Mononuclear cell (primary cell): ENCODE measurements around the gene LMBRD2. TPM values are rescaled to one million over a fixed set of nuclear protein-coding genes. Genes with fewer than 3 reads are reported as not detected.
A peak's percentile ranks its signal among the peaks of the same experiment; 100 is the strongest.
"Not testable (repeated sequence)": the region's sequence is repeated elsewhere in the genome, so short reads cannot be mapped to it uniquely, and the experiment has no call there.

Source experiments
- H3K27me3 ChIP-seq: 2 replicates; pipeline ENCODE4 v1.6.0; 2011; ENCODE audit warnings: low read length, control low read depth; ENCODE audit not compliant: insufficient read depth
- H3K4me1 ChIP-seq: 2 replicates; pipeline ENCODE4 v1.5.1; 2011; ENCODE audit warnings: mild to moderate bottlenecking, low read length, control low read depth; ENCODE audit not compliant: insufficient read depth
- H3K4me3 ChIP-seq: 2 replicates; pipeline ENCODE4 v1.5.1; 2011; ENCODE audit warnings: mild to moderate bottlenecking, low read length, moderate library complexity
- H3K9me3 ChIP-seq: 2 replicates; pipeline ENCODE4 v1.5.1; 2011; ENCODE audit warnings: low read depth, mild to moderate bottlenecking, control low read depth, low read length
- total RNA-seq: library from RNA; depleted of rRNA; stranded (reverse); fragments of >200 nt; gene quantifications from one replicate; pipeline ENCODE4 v1.2.3, GENCODE V29; 2012

LMBRD2 gene
- total RNA-seq, 1 donor, result 4.1 TPM

GRCh38 chr5:36150676-36151433 lies 832 bp downstream of the LMBRD2 start:
- H3K27me3 ChIP-seq, result no peaks in the 10 kb centered on the region
- H3K9me3 ChIP-seq, result no peaks in the 10 kb centered on the region
- peaks cover 26% of the 10 kb centered on the region for H3K4me1 ChIP-seq
- peak overlapping the region; percentile 89 for H3K4me3 ChIP-seq

GRCh38 chr5:36147681-36148080 lies 4.0 kb downstream of the LMBRD2 start:
- no peaks in the 10 kb centered on the region for H3K9me3 ChIP-seq
- no peak overlapping the region for H3K4me3 ChIP-seq
- H3K27me3 ChIP-seq, result no peaks in the 10 kb centered on the region
- H3K4me1 ChIP-seq, result peaks cover 15% of the 10 kb centered on the region

GRCh38 chr5:36146390-36146789 lies 5.3 kb downstream of the LMBRD2 start:
- H3K27me3 ChIP-seq, result no peaks in the 10 kb centered on the region
- H3K4me1 ChIP-seq, result peaks cover 10% of the 10 kb centered on the region
- no peaks in the 10 kb centered on the region for H3K9me3 ChIP-seq
- H3K4me3 ChIP-seq, result no peak overlapping the region

- Histone ChIP-seq H3K4me3 (no peak overlapping the region), H3K9me3 (no peaks in the 10 kb centered on the region), H3K27me3 (no peaks in the 10 kb centered on the region), H3K4me1 (peaks cover under 1% of the 10 kb centered on the region)
Observed at GRCh38 chr5:36145311-36145710, 6.4 kb downstream of the LMBRD2 start.

GRCh38 chr5:36138900-36139683 lies 12.6 kb downstream of the LMBRD2 start:
- Histone ChIP-seq H3K4me3 (no peak overlapping the region), H3K27me3 (no peaks in the 10 kb centered on the region), H3K9me3 (no peaks in the 10 kb centered on the region), H3K4me1 (no peaks in the 10 kb centered on the region)

- Histone ChIP-seq H3K4me1 (no peaks in the 10 kb centered on the region), H3K27me3 (no peaks in the 10 kb centered on the region), H3K4me3 (no peak overlapping the region), H3K9me3 (no peaks in the 10 kb centered on the region)
Observed at GRCh38 chr5:36136581-36136980, 15.1 kb downstream of the LMBRD2 start.

- no peaks in the 10 kb centered on the region for H3K9me3 ChIP-seq
- no peaks in the 10 kb centered on the region for H3K27me3 ChIP-seq
- no peak overlapping the region for H3K4me3 ChIP-seq
- H3K4me1 ChIP-seq, result no peaks in the 10 kb centered on the region
Observed at GRCh38 chr5:36135988-36136387, 15.7 kb downstream of the LMBRD2 start.

- not testable (repeated sequence) for H3K27me3 ChIP-seq, H3K4me1 ChIP-seq, H3K4me3 ChIP-seq, H3K9me3 ChIP-seq
Observed at GRCh38 chr5:36133009-36133408, 18.7 kb downstream of the LMBRD2 start.

GRCh38 chr5:36129666-36130065 lies 22.0 kb downstream of the LMBRD2 start:
- not testable (repeated sequence) for H3K27me3 ChIP-seq, H3K9me3 ChIP-seq, H3K4me3 ChIP-seq, H3K4me1 ChIP-seq

GRCh38 chr5:36128795-36129194 lies 22.9 kb downstream of the LMBRD2 start:
- Histone ChIP-seq H3K4me3 (no peak overlapping the region), H3K27me3 (no peaks in the 10 kb centered on the region), H3K9me3 (peaks cover 8% of the 10 kb centered on the region), H3K4me1 (no peaks in the 10 kb centered on the region)

- no peak overlapping the region for H3K4me3 ChIP-seq
- peaks cover 8% of the 10 kb centered on the region for H3K9me3 ChIP-seq
- H3K4me1 ChIP-seq, result no peaks in the 10 kb centered on the region
- no peaks in the 10 kb centered on the region for H3K27me3 ChIP-seq
Observed at GRCh38 chr5:36125868-36126267, 25.8 kb downstream of the LMBRD2 start.

GRCh38 chr5:36111238-36111637 lies 40.4 kb downstream of the LMBRD2 start:
- Histone ChIP-seq H3K4me1 (no peaks in the 10 kb centered on the region), H3K27me3 (no peaks in the 10 kb centered on the region), H3K4me3 (no peak overlapping the region), H3K9me3 (no peaks in the 10 kb centered on the region)

GRCh38 chr5:36108758-36109460 lies 42.8 kb downstream of the LMBRD2 start:
- Histone ChIP-seq H3K9me3 (no peaks in the 10 kb centered on the region), H3K27me3 (no peaks in the 10 kb centered on the region), H3K4me1 (no peaks in the 10 kb centered on the region), H3K4me3 (no peak overlapping the region)

GRCh38 chr5:36105819-36106218 lies 45.9 kb downstream of the LMBRD2 start:
- Histone ChIP-seq H3K9me3 (no peaks in the 10 kb centered on the region), H3K4me1 (no peaks in the 10 kb centered on the region), H3K4me3 (no peak overlapping the region), H3K27me3 (no peaks in the 10 kb centered on the region)

- no peaks in the 10 kb centered on the region for H3K9me3 ChIP-seq
- no peak overlapping the region for H3K4me3 ChIP-seq
- no peaks in the 10 kb centered on the region for H3K27me3 ChIP-seq
Observed at GRCh38 chr5:36099748-36100147, 51.9 kb downstream of the LMBRD2 start.

More at GRCh38 chr5:36099748-36100147, 51.9 kb downstream of the LMBRD2 start:
- no peaks in the 10 kb centered on the region for H3K4me1 ChIP-seq
